ENCODE measurements around the gene UFM1. TPM values are rescaled to one million over a fixed set of nuclear protein-coding genes. Genes with fewer than 3 reads are reported as not detected.

The UFM1 gene
- total and polyA plus RNA-seq, 2 donors (not counting 3 experiments of a cell fraction or from before 2014, with no cell fraction given), result 16.8 to 51.5 TPM

GRCh38 chr13:38412266-38412665 is 62.6 kb downstream of the UFM1 start:
- CTCF ChIA-PET, result no interaction called here
- no TSS peak for BruUV-seq (replicated peaks)

More at GRCh38 chr13:38412266-38412665, 62.6 kb downstream of the UFM1 start:
- POLR2A ChIA-PET, result no interaction called here
- no peaks in the 10 kb centered on the region for H4K20me1 ChIP-seq (replicated peaks; ENCODE audit: control insufficient read depth, extremely low read depth, insufficient read depth, low read length)
- H3K4me1 ChIP-seq (ENCODE audit: control insufficient read depth, extremely low read depth, insufficient read depth, low read length), result no peaks in the 10 kb centered on the region
- H2AFZ ChIP-seq (ENCODE audit: low read depth, low read length), result no peak overlapping the region
- no peaks in the 10 kb centered on the region for H3K36me3 ChIP-seq (ENCODE audit: control insufficient read depth in 2 of 2, extremely low read depth in 1 of 2, insufficient read depth in 2 of 2, low read length in 2 of 2)
- H3K9me1 ChIP-seq (replicated peaks; ENCODE audit: control insufficient read depth, extremely low read depth, insufficient read depth, low read length), result no peaks in the 10 kb centered on the region
- H3K9me3 ChIP-seq (replicated peaks; ENCODE audit: control insufficient read depth, insufficient read depth, low read length), result no peaks in the 10 kb centered on the region
- H3K27ac ChIP-seq (ENCODE audit: insufficient read depth, low read depth, low read length), result no peak overlapping the region
- TF ChIP-seq MAX (IDR thresholded peaks at IDR 0.05; ENCODE audit: insufficient read depth, insufficient read length) (no peak), CTCF (IDR thresholded peaks at IDR 0.05; ENCODE audit: extremely low read depth in 1 of 2, insufficient read depth in 1 of 2, low read depth in 1 of 2, low read length in 2 of 2) (no peak), JUN (IDR thresholded peaks at IDR 0.05; ENCODE audit: borderline replicate concordance, insufficient read depth, insufficient read length, low read depth) (no peak), EZH2 (IDR thresholded peaks at IDR 0.05; ENCODE audit: borderline replicate concordance, low read depth, low read length, severe bottlenecking) (no peak), POLR2AphosphoS5 (IDR thresholded peaks at IDR 0.05; ENCODE audit: insufficient read depth, low read depth, low read length) (no peak), GATA2 (IDR thresholded peaks at IDR 0.05; ENCODE audit: insufficient read depth, insufficient read length, low read depth, low read length) (no peak)
- H3K4me3 ChIP-seq (replicated peaks in 1 of 3; ENCODE audit: insufficient read depth in 1 of 3, low read depth in 1 of 3, low read length in 3 of 3), result no peak overlapping the region
- DNase-seq (ENCODE audit: low read depth, low spot score), result no peak
- no peaks in the 10 kb centered on the region for H3K27me3 ChIP-seq (ENCODE audit: control insufficient read depth in 2 of 2, insufficient read depth in 2 of 2, low read length in 2 of 2)
- H3K79me2 ChIP-seq (ENCODE audit: control insufficient read depth, insufficient read depth, low read length), result no peaks in the 10 kb centered on the region
- H3K4me2 ChIP-seq (ENCODE audit: insufficient read depth, low read length), result no peak overlapping the region
- dilution Hi-C loops (cut with MboI; ENCODE audit: extremely low pct_ligation_motif_present, low sequenced_read_pairs), result no loop called here
- H3K9ac ChIP-seq (replicated peaks; ENCODE audit: extremely low read depth, insufficient read depth, low read length), result no peak overlapping the region
- intact Hi-C loops (cut with micrococcal nuclease), result no loop called here
- no peak for FAIRE-seq

Data from endothelial cell of umbilical vein (primary cell).